ENCODE results near the gene GRK6. TPM values are rescaled to one million over a fixed set of nuclear protein-coding genes. Genes with fewer than 3 reads are reported as not detected.

Gene GRK6
- total RNA-seq, 2 donors from 2014 or later: 27.3 to 33.3 TPM

DNA sequence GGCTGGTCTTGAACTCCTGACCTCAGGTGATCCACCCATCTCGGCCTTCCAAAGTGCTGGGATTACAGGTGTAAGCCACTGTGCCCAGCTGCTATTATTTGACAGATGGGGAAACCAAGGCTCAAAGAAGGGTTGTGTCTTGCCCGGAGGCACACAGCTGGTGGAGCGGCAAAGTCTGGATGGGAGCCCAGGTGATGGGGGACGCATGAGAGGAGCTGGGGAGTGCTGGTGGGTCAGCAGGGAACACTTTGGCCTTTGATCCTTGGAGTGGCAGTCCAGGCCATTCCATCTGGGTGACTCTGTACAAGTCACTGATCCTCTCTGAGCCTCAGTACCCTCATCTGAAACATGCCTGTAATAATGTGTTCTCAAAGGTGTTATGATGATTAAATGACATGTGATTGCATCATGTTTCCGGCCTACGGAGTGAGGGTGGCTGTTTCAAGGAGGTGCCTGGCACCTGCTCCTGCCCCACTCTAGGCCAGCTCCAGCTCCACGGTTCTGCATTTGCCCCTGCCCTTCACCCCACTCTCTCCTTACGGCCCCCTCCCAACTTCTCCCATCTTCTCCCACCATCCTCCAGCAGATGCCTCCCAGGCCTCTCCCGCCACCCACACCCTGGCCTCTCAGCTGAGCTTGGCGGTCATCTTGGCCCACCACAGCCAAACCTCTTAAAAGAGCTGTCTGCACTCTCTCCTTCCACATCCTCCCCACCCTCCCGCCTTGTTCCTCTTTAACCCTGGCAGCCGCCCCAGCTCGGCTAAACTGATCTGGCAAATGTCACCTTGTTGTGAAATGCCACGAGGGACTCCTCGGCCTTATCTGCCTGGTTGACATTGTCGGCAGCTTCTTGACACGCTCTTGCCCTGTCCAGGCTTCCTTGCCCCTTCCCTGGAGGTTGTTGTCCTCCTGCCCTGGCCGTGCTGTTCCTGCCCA lies 52.5 kb downstream of the GRK6 start:
- no peaks in the 10 kb centered on the region for H3K27me3 ChIP-seq (replicated peaks; ENCODE audit: insufficient read depth)
- DNase-seq (ENCODE audit: low spot score) (no peak), ATAC-seq (ENCODE audit: insufficient number of reproducible peaks, low FRiP score, low read depth) (no peak)
- TF ChIP-seq, protein P1, sequence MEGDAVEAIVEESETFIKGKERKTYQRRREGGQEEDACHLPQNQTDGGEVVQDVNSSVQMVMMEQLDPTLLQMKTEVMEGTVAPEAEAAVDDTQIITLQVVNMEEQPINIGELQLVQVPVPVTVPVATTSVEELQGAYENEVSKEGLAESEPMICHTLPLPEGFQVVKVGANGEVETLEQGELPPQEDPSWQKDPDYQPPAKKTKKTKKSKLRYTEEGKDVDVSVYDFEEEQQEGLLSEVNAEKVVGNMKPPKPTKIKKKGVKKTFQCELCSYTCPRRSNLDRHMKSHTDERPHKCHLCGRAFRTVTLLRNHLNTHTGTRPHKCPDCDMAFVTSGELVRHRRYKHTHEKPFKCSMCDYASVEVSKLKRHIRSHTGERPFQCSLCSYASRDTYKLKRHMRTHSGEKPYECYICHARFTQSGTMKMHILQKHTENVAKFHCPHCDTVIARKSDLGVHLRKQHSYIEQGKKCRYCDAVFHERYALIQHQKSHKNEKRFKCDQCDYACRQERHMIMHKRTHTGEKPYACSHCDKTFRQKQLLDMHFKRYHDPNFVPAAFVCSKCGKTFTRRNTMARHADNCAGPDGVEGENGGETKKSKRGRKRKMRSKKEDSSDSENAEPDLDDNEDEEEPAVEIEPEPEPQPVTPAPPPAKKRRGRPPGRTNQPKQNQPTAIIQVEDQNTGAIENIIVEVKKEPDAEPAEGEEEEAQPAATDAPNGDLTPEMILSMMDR (IDR thresholded peaks at IDR 0.05): no peak
- peaks cover 27 to 84% of the 10 kb centered on the region in 2 donors for H3K4me1 ChIP-seq (ENCODE audit: control insufficient read depth in 1 of 2, low read depth in 2 of 2)
- H3K4me3 ChIP-seq: no peak overlapping the region
- no peaks in the 10 kb centered on the region for H3K9me3 ChIP-seq
- peaks cover 10% of the 10 kb centered on the region for H3K36me3 ChIP-seq
- H3K27ac ChIP-seq: peak overlapping the region; percentile 72 to 81

DNA sequence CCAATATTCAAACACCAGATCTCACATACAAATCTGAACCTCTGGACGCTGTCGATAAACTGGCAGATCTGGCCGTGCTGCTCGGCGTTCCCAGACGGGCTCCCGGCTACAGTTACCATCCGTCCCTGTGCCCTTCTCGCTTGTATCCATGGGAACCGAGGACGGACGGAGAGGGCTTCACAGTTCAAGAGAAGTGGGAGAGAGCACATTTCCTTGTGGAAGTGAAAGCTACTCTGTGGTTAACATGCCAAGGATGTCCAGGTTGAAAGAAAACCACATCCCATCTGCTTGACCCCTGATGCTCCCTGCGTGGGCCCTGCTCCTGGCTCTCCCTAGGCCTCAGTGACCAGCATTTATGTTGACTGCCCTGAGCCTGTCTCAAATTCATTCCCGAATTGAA lies 53.3 kb downstream of the GRK6 start:
- Histone ChIP-seq H3K27me3 (replicated peaks; ENCODE audit: insufficient read depth) (no peaks in the 10 kb centered on the region), H3K9me3 (no peaks in the 10 kb centered on the region), H3K27ac (peak overlapping the region; percentile 72 to 81), H3K4me3 (no peak overlapping the region), H3K4me1 (ENCODE audit: control insufficient read depth in 1 of 2, low read depth in 2 of 2) (peaks cover 27 to 84% of the 10 kb centered on the region in 2 donors), H3K36me3 (peaks cover 17% of the 10 kb centered on the region)
- ATAC-seq (ENCODE audit: insufficient number of reproducible peaks, low FRiP score, low read depth) (no peak), DNase-seq (ENCODE audit: low spot score) (no peak)
- TF ChIP-seq, protein P1 (IDR thresholded peaks at IDR 0.05): no peak

DNA sequence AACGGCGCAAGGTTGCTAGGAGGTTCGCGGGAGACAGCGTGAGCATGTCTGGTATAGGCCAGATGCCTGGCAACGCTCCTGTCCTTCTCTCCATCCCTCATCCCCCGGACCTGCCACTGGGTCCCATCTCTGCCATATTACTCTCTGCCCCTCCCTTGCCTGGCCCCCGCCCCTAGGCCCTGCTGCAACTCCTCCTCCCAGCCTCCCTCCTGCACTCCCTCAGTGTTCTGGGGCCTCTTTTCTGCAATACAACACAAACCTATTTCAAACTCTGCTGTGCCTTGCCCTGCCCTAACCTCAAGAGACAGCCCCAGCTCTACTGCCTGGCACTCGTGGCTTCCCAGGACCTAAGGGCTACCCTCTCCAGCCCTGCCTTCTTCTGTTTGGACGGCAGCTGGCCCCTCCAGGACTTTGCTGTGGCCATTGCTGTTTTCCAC lies 55.9 kb downstream of the GRK6 start:
- TF ChIP-seq, protein P1 (IDR thresholded peaks at IDR 0.05): no peak
- peaks cover 15 to 88% of the 10 kb centered on the region in 2 donors for H3K4me1 ChIP-seq (ENCODE audit: control insufficient read depth in 1 of 2, low read depth in 2 of 2)
- DNase-seq (ENCODE audit: low spot score): no peak
- ATAC-seq (ENCODE audit: insufficient number of reproducible peaks, low FRiP score, low read depth): no peak
- no peaks in the 10 kb centered on the region for H3K9me3 ChIP-seq
- no peak overlapping the region for H3K4me3 ChIP-seq
- H3K27ac ChIP-seq: peak overlapping the region; percentile 51 to 81
- H3K27me3 ChIP-seq (replicated peaks; ENCODE audit: insufficient read depth): no peaks in the 10 kb centered on the region
- H3K36me3 ChIP-seq: peaks cover 39% of the 10 kb centered on the region

DNA sequence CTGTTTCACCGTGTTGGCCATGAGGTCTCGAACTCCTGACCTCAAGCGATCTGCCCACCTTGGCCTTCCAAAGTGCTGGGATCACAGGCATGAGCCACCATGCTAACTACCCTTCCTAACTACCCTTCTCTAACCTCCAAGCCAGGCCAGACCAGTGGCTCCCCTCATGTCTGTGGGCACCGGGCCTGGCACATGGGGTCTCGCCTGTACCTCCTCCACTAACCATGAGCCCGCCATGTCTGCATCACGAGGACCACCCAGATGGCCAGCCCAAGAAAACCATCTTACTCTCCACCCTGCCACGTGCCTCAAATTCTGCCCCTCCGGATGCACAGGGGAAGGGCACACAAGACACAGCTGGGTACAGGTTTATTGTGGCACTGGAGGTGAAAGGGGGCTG lies 56.6 kb downstream of the GRK6 start:
- TF ChIP-seq, protein P1 (IDR thresholded peaks at IDR 0.05): no peak
- DNase-seq (ENCODE audit: low spot score) (no peak), ATAC-seq (ENCODE audit: insufficient number of reproducible peaks, low FRiP score, low read depth) (no peak)
- Histone ChIP-seq H3K36me3 (peaks cover 46% of the 10 kb centered on the region), H3K27ac (peak overlapping the region; percentile 51 to 70), H3K4me3 (no peak overlapping the region), H3K4me1 (ENCODE audit: control insufficient read depth in 1 of 2, low read depth in 2 of 2) (peaks cover 15 to 94% of the 10 kb centered on the region in 2 donors), H3K27me3 (replicated peaks; ENCODE audit: insufficient read depth) (no peaks in the 10 kb centered on the region), H3K9me3 (no peaks in the 10 kb centered on the region)

DNA sequence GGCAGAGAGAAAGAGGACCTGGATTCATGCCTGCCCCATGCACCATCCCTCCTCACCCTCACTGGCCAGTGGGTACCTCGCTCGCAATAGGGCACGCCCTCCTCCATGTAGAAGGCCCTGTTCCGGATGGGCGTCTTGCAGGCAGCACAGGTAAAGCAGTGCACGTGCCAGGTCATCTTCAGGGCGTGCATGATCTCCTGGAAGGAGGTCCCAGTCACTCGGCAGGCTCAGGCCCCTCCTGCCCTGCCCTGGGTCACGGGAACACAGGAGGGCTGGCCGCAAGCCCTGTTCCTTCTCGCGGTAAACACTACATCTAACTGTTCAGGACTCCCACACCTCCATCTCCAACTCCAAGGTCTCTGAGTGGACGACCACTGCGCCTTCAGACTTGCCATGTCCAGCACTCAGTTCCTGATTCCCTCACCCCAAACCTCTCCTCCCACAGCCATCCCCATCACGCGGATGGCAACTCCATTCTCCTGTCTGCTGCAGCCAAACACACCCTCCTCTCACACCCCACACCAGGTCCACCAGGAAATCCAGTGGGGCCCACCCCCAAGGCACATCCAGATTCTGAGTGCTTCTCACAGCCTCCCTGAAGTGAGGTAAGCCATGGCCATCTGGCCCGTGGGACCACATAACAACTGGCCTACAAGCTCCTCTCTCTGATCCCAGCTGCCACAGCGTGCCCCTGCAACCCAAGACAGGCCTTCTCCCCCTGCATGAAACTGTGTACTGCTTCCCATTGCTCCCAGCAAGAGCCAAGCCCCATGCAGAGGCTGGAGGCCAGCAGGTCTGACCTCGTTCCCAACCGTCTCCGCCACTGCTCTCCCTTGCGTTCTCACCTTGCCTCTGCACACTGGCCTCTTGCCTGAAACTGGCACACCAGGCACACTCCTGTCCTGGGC lies 57.8 kb downstream of the GRK6 start:
- H3K27ac ChIP-seq: peak overlapping the region; percentile 51 to 70
- H3K36me3 ChIP-seq: peaks cover 58% of the 10 kb centered on the region
- no peaks in the 10 kb centered on the region for H3K9me3 ChIP-seq
- H3K27me3 ChIP-seq (replicated peaks; ENCODE audit: insufficient read depth): no peaks in the 10 kb centered on the region
- H3K4me1 ChIP-seq (ENCODE audit: control insufficient read depth in 1 of 2, low read depth in 2 of 2): peaks cover 10 to 92% of the 10 kb centered on the region in 2 donors
- DNase-seq (ENCODE audit: low spot score) (no peak), ATAC-seq (ENCODE audit: insufficient number of reproducible peaks, low FRiP score, low read depth) (no peak)
- TF ChIP-seq, protein P1 (IDR thresholded peaks at IDR 0.05): no peak
- no peak overlapping the region for H3K4me3 ChIP-seq

Data from thoracic aorta (tissue), 2 donors.